GM12891 (cell line): ENCODE data around the gene PRG2.

Experiments used
- DNase-seq: peaks from one replicate; pipeline ENCODE4 v3.0.0; 2011; ENCODE audit warnings: low spot score; ENCODE audit not compliant: insufficient read length
- FAIRE-seq: peaks from 2 replicates; lab custom pipeline; 2011; peaks lifted over from hg19 to GRCh38; lab: Jason Lieb, UNC
- PAX5 ChIP-seq: IDR thresholded peaks from 2 replicates; pipeline ENCODE4 v1.6.1; 2011; ENCODE audit warnings: low read length, moderate library complexity, mild to moderate bottlenecking; ENCODE audit not compliant: insufficient read depth, severe bottlenecking
- POLR2A ChIP-seq: IDR thresholded peaks from 2 replicates; pipeline ENCODE4 v1.6.1; 2011; ENCODE audit warnings: low read depth, low read length, control low read depth
- POLR2AphosphoS5 ChIP-seq: IDR thresholded peaks from 2 replicates; pipeline ENCODE4 v1.6.1; 2011; ENCODE audit warnings: low read depth, low read length, control low read depth
- POU2F2 ChIP-seq: IDR thresholded peaks from 2 replicates; pipeline ENCODE4 v1.6.1; 2011; ENCODE audit warnings: low read depth, mild to moderate bottlenecking, control low read depth, low read length, moderate library complexity
- SPI1 ChIP-seq: IDR thresholded peaks from 2 replicates; pipeline ENCODE4 v1.6.1; 2011; ENCODE audit warnings: low read depth, low read length, control low read depth
- TAF1 ChIP-seq: IDR thresholded peaks from 2 replicates; pipeline ENCODE4 v1.6.1; 2011; ENCODE audit warnings: low read depth, low read length, control low read depth

Gene PRG2

GRCh38 chr11:57387289-57388030 lies 3.0 kb downstream of the PRG2 start:
- FAIRE-seq (no peak), DNase-seq (no peak)
- TF ChIP-seq POLR2A = no peak
- TF ChIP-seq POU2F2 = no peak
- no peak for TF ChIP-seq SPI1
- no peak for TF ChIP-seq PAX5
- no peak for TF ChIP-seq POLR2AphosphoS5
- TF ChIP-seq TAF1 = no peak

GRCh38 chr11:57386178-57386940 lies 4.1 kb downstream of the PRG2 start:
- TF ChIP-seq PAX5 (no peak), POU2F2 (no peak), POLR2A (no peak), POLR2AphosphoS5 (no peak), SPI1 (no peak), TAF1 (no peak)
- DNase-seq (no peak), FAIRE-seq (no peak)

- FAIRE-seq (no peak), DNase-seq (no peak)
- TF ChIP-seq TAF1 (no peak), POU2F2 (no peak), POLR2AphosphoS5 (no peak), POLR2A (no peak), PAX5 (no peak), SPI1 (no peak)
Observed at GRCh38 chr11:57380975-57381374, 9.5 kb downstream of the PRG2 start, which contains the start of gene PRG3. PRG3 (minus strand) TSS chr11:57381150; CDS start chr11:57380708, 442 bp downstream.

- no peak for FAIRE-seq
- TF ChIP-seq POLR2AphosphoS5 = no peak
- no peak for TF ChIP-seq POLR2A
- TF ChIP-seq POU2F2 = no peak
- TF ChIP-seq SPI1 = no peak
- TF ChIP-seq PAX5 = no peak
- TF ChIP-seq TAF1 = no peak
- DNase-seq = no peak
Observed at GRCh38 chr11:57379732-57380131, 10.7 kb downstream of the PRG2 start.

GRCh38 chr11:57378186-57378585 lies 12.3 kb downstream of the PRG2 start:
- FAIRE-seq = no peak
- TF ChIP-seq SPI1 (no peak), POU2F2 (no peak), TAF1 (no peak), POLR2AphosphoS5 (no peak), PAX5 (no peak), POLR2A (no peak)
- DNase-seq = no peak

GRCh38 chr11:57377107-57377506 lies 13.3 kb downstream of the PRG2 start:
- FAIRE-seq = no peak
- no peak for DNase-seq
- no peak for TF ChIP-seq TAF1
- TF ChIP-seq PAX5 = no peak
- TF ChIP-seq SPI1 = no peak

- FAIRE-seq (no peak), DNase-seq (no peak)
- no peak for TF ChIP-seq POLR2A
- no peak for TF ChIP-seq PAX5
- no peak for TF ChIP-seq POLR2AphosphoS5
- TF ChIP-seq TAF1 = no peak
- TF ChIP-seq SPI1 = no peak
- no peak for TF ChIP-seq POU2F2
Observed at GRCh38 chr11:57376095-57377090, 14.1 kb downstream of the PRG2 start.

- DNase-seq = no peak
- FAIRE-seq = no peak
- no peak for TF ChIP-seq TAF1
- TF ChIP-seq PAX5 = no peak
- TF ChIP-seq POU2F2 = no peak
- no peak for TF ChIP-seq SPI1
- TF ChIP-seq POLR2AphosphoS5 = no peak
- TF ChIP-seq POLR2A = no peak
Observed at GRCh38 chr11:57375490-57375889, 15.0 kb downstream of the PRG2 start.

GRCh38 chr11:57374966-57375365 lies 15.5 kb downstream of the PRG2 start:
- FAIRE-seq (no peak), DNase-seq (no peak)
- TF ChIP-seq POLR2AphosphoS5 = no peak
- no peak for TF ChIP-seq POU2F2
- no peak for TF ChIP-seq POLR2A
- TF ChIP-seq TAF1 = no peak
- no peak for TF ChIP-seq PAX5
- no peak for TF ChIP-seq SPI1

GRCh38 chr11:57373146-57373545 lies 17.3 kb downstream of the PRG2 start:
- FAIRE-seq (no peak), DNase-seq (no peak)
- TF ChIP-seq POU2F2 = no peak
- TF ChIP-seq POLR2A = no peak
- TF ChIP-seq PAX5 = no peak
- no peak for TF ChIP-seq POLR2AphosphoS5
- no peak for TF ChIP-seq TAF1
- no peak for TF ChIP-seq SPI1
